Osteocyte (in vitro differentiated cells): ENCODE data around the gene BRINP3. TPM values are rescaled to one million over a fixed set of nuclear protein-coding genes. Genes with fewer than 3 reads are reported as not detected.
A peak's percentile ranks its signal among the peaks of the same experiment; 100 is the strongest.
"Not testable (repeated sequence)": the region's sequence is repeated elsewhere in the genome, so short reads cannot be mapped to it uniquely, and the experiment has no call there.

Source experiments
- DNase-seq: peaks from one replicate; pipeline ENCODE4 v3.0.0; 2021; ENCODE audit warnings: mixed read lengths; ENCODE audit not compliant: unreplicated experiment; ENCODE audit errors: extremely low spot score
- H3K27ac Mint-ChIP-seq: one replicate; pipeline ENCODE4 v1.8.0; 2021; ENCODE audit warnings: mild to moderate bottlenecking, mixed read lengths; ENCODE audit not compliant: unreplicated experiment
- H3K27me3 Mint-ChIP-seq: one replicate; pipeline ENCODE4 v1.8.0; 2021; ENCODE audit warnings: mixed read lengths; ENCODE audit not compliant: unreplicated experiment
- H3K36me3 Mint-ChIP-seq: one replicate; pipeline ENCODE4 v1.8.0; 2021; ENCODE audit warnings: mixed read lengths; ENCODE audit not compliant: unreplicated experiment
- H3K4me1 Mint-ChIP-seq: one replicate; pipeline ENCODE4 v1.8.0; 2021; ENCODE audit warnings: mixed read lengths; ENCODE audit not compliant: unreplicated experiment
- H3K4me3 Mint-ChIP-seq: one replicate; pipeline ENCODE4 v1.8.0; 2021; ENCODE audit warnings: mild to moderate bottlenecking, moderate library complexity, mixed read lengths; ENCODE audit not compliant: unreplicated experiment
- H3K9me3 Mint-ChIP-seq: one replicate; pipeline ENCODE4 v1.8.0; 2021; ENCODE audit warnings: mixed read lengths; ENCODE audit not compliant: unreplicated experiment
- CTCF ChIP-seq: fragments of 200-600 bp; sonication (generic); IDR thresholded peaks from 2 replicates; pipeline ENCODE4 v1.5.0; 2021; ENCODE audit warnings: antibody characterized with exemption, mild to moderate bottlenecking, moderate library complexity
- long read RNA-seq: library from polyadenylated mRNA; unstranded; transcript quantifications from one replicate; pipeline ENCODE4 v2.0.0, GENCODE V29; 2021
- total RNA-seq: library from RNA; stranded (reverse); gene quantifications from 2 replicates; pipeline ENCODE4 v1.2.1, GENCODE V29; 2021

Gene BRINP3
- 0.38 and 0.78 TPM in 2 replicates for total RNA-seq
- long read RNA-seq, partial matches to known transcripts: 0 of 2 reads
- long read RNA-seq, other reads (novel, unspliced or antisense): 2 of 2 reads

- Mint-ChIP-seq H3K27me3 (peaks cover 30% of the 10 kb centered on the region), H3K27ac (no peak within 1 kb of the TSS), H3K36me3 (no peaks in the 10 kb centered on the region), H3K9me3 (no peaks in the 10 kb centered on the region), H3K4me3 (peak within 1 kb of the TSS; percentile 88), H3K4me1 (peaks cover 35% of the 10 kb centered on the region)
- no peak for TF ChIP-seq CTCF
- no peak for DNase-seq
Measured at GRCh38 chr1:190477762-190478148, at the start of gene BRINP3. Gene BRINP3 (minus strand): TSS chr1:190477864.

GRCh38 chr1:190511554-190511953 lies 33.9 kb upstream of the BRINP3 start:
- Mint-ChIP-seq H3K27ac (no peak overlapping the region), H3K4me3 (no peak overlapping the region), H3K9me3 (no peaks in the 10 kb centered on the region), H3K4me1 (no peaks in the 10 kb centered on the region), H3K27me3 (peaks cover 3% of the 10 kb centered on the region), H3K36me3 (no peaks in the 10 kb centered on the region)
- TF ChIP-seq CTCF: no peak
- no peak for DNase-seq

GRCh38 chr1:190507357-190507756 lies 29.7 kb upstream of the BRINP3 start:
- Mint-ChIP-seq H3K27me3 (peaks cover 3% of the 10 kb centered on the region), H3K36me3 (peaks cover 2% of the 10 kb centered on the region), H3K9me3 (no peaks in the 10 kb centered on the region), H3K4me1 (no peaks in the 10 kb centered on the region), H3K4me3 (no peak overlapping the region), H3K27ac (no peak overlapping the region)
- no peak for TF ChIP-seq CTCF
- DNase-seq: no peak

- H3K4me3 Mint-ChIP-seq, H3K9me3 Mint-ChIP-seq, H3K36me3 Mint-ChIP-seq, H3K27ac Mint-ChIP-seq, DNase-seq, H3K27me3 Mint-ChIP-seq, H3K4me1 Mint-ChIP-seq: not testable (repeated sequence)
Measured at GRCh38 chr1:190504539-190504938, 26.9 kb upstream of the BRINP3 start.

- Mint-ChIP-seq H3K27ac (no peak overlapping the region), H3K9me3 (no peaks in the 10 kb centered on the region), H3K27me3 (peaks cover 3% of the 10 kb centered on the region), H3K4me1 (no peaks in the 10 kb centered on the region), H3K4me3 (no peak overlapping the region), H3K36me3 (no peaks in the 10 kb centered on the region)
- DNase-seq: no peak
- TF ChIP-seq CTCF: no peak
Measured at GRCh38 chr1:190497565-190497964, 19.9 kb upstream of the BRINP3 start.

- no peak overlapping the region for H3K4me3 Mint-ChIP-seq
- DNase-seq: no peak
- no peaks in the 10 kb centered on the region for H3K9me3 Mint-ChIP-seq
- no peak for TF ChIP-seq CTCF
- no peak overlapping the region for H3K27ac Mint-ChIP-seq
- no peaks in the 10 kb centered on the region for H3K27me3 Mint-ChIP-seq
- no peaks in the 10 kb centered on the region for H3K36me3 Mint-ChIP-seq
- H3K4me1 Mint-ChIP-seq: no peaks in the 10 kb centered on the region
Measured at GRCh38 chr1:190494451-190494850, 16.8 kb upstream of the BRINP3 start.
